NCI-H2081 treated with DMSO at 0.1 percent for 48 hours (cell line): ENCODE data around the gene KCTD10.
"Not testable (repeated sequence)": the region's sequence is repeated elsewhere in the genome, so short reads cannot be mapped to it uniquely, and the experiment has no call there.

Experiments used
- DNase-seq: peaks from one replicate; lab custom pipeline; 2025; lab: John Stamatoyannopoulos, UW

The KCTD10 gene

DNA sequence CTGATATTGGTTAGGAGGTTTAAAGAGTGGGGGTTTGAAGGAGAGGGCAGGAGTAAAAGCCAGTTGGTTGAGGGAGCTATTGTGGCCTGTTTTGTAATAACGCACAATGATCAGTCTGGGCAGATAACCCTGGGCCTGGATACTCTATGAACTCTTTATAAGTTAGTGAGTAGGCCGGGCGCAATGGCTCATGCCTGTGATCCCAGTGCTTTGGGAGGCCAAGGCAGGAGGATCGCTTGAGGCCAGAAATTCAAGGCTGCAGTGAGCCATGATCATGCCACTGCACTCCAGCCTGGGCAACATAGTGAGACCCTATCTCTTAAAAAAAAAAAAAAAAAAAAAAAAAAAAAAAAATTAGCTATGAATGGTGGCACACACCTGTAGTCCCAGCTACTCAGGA, 71.0 kb downstream of the KCTD10 start:
- DNase-seq: not testable (repeated sequence)

DNA sequence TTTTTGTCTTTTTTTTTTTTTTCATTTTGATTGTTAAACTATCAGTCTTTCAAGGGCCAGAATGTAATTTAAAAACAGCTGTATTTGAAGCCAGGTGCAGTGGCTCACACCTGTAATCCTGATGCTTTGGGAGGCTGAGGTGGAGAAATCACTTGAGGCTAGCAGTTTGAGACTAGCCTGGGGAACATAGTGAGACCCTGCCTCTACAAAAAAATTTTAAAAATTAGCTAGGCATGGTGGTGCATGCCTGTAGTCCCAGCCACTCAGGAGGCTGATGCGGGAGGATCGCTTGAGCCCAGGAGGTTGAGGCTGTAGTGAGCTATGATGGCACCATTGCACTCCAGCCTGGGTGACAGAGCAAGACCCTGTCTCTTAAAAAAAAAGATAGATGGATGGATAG, 72.3 kb downstream of the KCTD10 start:
- not testable (repeated sequence) for DNase-seq
